VCaP (cell line): ENCODE measurements around the gene KCTD16.

Experiments
- H3K27ac ChIP-seq: fragments of 450-650 bp; 2 replicates; pipeline ENCODE4 v1.5.1; 2017
- CTCF ChIP-seq: fragments of 450-650 bp; conservative IDR thresholded peaks from 2 replicates; pipeline ENCODE4 v1.5.1; 2017; ENCODE audit warnings: mild to moderate bottlenecking, moderate library complexity

The KCTD16 gene

GRCh38 chr5:144391044-144391443 lies 220.4 kb downstream of the KCTD16 start:
- TF ChIP-seq CTCF, result no peak

GRCh38 chr5:144393641-144394435 lies 223.2 kb downstream of the KCTD16 start:
- no peak overlapping the region for H3K27ac ChIP-seq
- TF ChIP-seq CTCF, result no peak

More at GRCh38 chr5:144391044-144391443, 220.4 kb downstream of the KCTD16 start:
- no peak overlapping the region for H3K27ac ChIP-seq

- H3K27ac ChIP-seq, result no peak overlapping the region
- no peak for TF ChIP-seq CTCF
Measured at GRCh38 chr5:144395704-144396103, 225.0 kb downstream of the KCTD16 start.

GRCh38 chr5:144403058-144403457 lies 232.4 kb downstream of the KCTD16 start:
- H3K27ac ChIP-seq, result no peak overlapping the region
- TF ChIP-seq CTCF, result no peak

- no peak overlapping the region for H3K27ac ChIP-seq
- TF ChIP-seq CTCF, result peak; percentile 52
Measured at GRCh38 chr5:144403817-144404420, 233.2 kb downstream of the KCTD16 start.

- TF ChIP-seq CTCF, result no peak
Measured at GRCh38 chr5:144404672-144405071, 234.0 kb downstream of the KCTD16 start.

GRCh38 chr5:144405991-144406390 lies 235.3 kb downstream of the KCTD16 start:
- H3K27ac ChIP-seq, result no peak overlapping the region
- TF ChIP-seq CTCF, result no peak

More at GRCh38 chr5:144404672-144405071, 234.0 kb downstream of the KCTD16 start:
- H3K27ac ChIP-seq, result no peak overlapping the region
